T-helper 17 cell (primary cell): ENCODE data around the gene TSEN54. TPM values are rescaled to one million over a fixed set of nuclear protein-coding genes. Genes with fewer than 3 reads are reported as not detected.
"Not testable (repeated sequence)": the region's sequence is repeated elsewhere in the genome, so short reads cannot be mapped to it uniquely, and the experiment has no call there.

Experiments used
- ATAC-seq: fragments of 150-1000 bp; cut with Tn5 transposase; 2 replicates; pipeline ENCODE4 v1.10.0; 2021; ENCODE audit warnings: mild to moderate bottlenecking, moderate library complexity
- DNase-seq, 3 donors: peaks; one replicate each; pipeline versions ENCODE4 v3.0.0 to v3.0.0-alpha.2; 2020 to 2021
- H3K9me3 ChIP-seq: one replicate; pipeline ENCODE4 v1.7.0; 2013; ENCODE audit warnings: low read length, mild to moderate bottlenecking; ENCODE audit not compliant: control insufficient read depth, poor library complexity, severe bottlenecking
- H3K27ac Mint-ChIP-seq: one replicate; pipeline ENCODE4 v1.8.0; 2022; ENCODE audit warnings: mild to moderate bottlenecking, moderate library complexity, mixed read lengths
- H3K27me3 Mint-ChIP-seq: one replicate; pipeline ENCODE4 v1.8.0; 2022; ENCODE audit warnings: mixed read lengths
- H3K36me3 Mint-ChIP-seq: one replicate; pipeline ENCODE4 v1.8.0; 2022; ENCODE audit warnings: low read depth, mixed read lengths
- H3K4me1 Mint-ChIP-seq: one replicate; pipeline ENCODE4 v1.8.0; 2022; ENCODE audit warnings: mild to moderate bottlenecking, mixed read lengths
- H3K4me3 Mint-ChIP-seq: one replicate; pipeline ENCODE4 v1.8.0; 2022; ENCODE audit warnings: mild to moderate bottlenecking, moderate library complexity, mixed read lengths
- total RNA-seq, 4 donors: library from RNA in 2 of 4; stranded (reverse) in 2 of 4; gene quantifications; one replicate each; pipeline ENCODE4 v1.2.3 and lab custom pipeline; 2022 to 2026

Gene TSEN54
- 10 to 100 TPM; 49.7 to 56.5 TPM for total RNA-seq
- 59.5 to 62.7 reads per million in 2 donors for total RNA-seq (lab: John Stamatoyannopoulos, UW)

GRCh38 chr17:75516255-75516618 is at the start of gene TSEN54:
Gene TSEN54 (plus strand): TSS chr17:75516528. CDS start chr17:75516561, 33 bp downstream.
- no peaks in the 10 kb centered on the region for H3K27me3 Mint-ChIP-seq
- peak within 1 kb of the TSS; percentile 90 for H3K4me3 Mint-ChIP-seq
- peak within 1 kb of the TSS; percentile 96 for H3K27ac Mint-ChIP-seq
- peak; percentile 88 for ATAC-seq
- H3K36me3 Mint-ChIP-seq: peaks cover 5% of the 10 kb centered on the region
- peaks cover 17% of the 10 kb centered on the region for H3K4me1 Mint-ChIP-seq
- peak; percentile 93 to 98 (median 93) for DNase-seq
- no peaks in the 10 kb centered on the region for H3K9me3 ChIP-seq

DNA sequence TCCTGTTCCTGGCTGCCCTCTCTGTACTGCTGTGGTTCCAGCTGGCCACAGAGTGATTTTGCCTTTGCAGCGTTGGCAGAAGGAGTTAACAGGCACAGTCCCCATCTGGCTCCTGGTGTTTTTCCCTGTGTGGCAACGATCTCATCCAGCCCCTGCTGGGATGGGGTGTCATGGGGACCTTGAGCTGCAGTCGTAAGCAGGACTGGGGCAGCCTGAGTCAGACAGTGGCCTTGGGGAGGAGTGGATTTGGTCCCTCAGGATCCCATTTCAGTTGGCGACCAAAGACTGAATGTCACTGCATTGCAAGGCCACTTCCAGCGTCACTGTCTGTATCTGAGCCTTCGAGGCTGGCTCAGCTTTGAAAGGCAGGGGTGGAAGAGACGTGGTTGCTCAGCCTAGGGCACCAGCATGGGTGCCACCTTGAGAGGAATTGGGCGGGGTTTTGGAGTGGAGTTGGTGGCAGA is 48.0 kb upstream of the TSEN54 start:
- H3K27ac Mint-ChIP-seq: no peak overlapping the region
- ATAC-seq (no peak), DNase-seq (no peak)
- no peaks in the 10 kb centered on the region for H3K9me3 ChIP-seq
- peaks cover 22% of the 10 kb centered on the region for H3K4me1 Mint-ChIP-seq
- peaks cover 7% of the 10 kb centered on the region for H3K36me3 Mint-ChIP-seq
- H3K4me3 Mint-ChIP-seq: no peak overlapping the region
- H3K27me3 Mint-ChIP-seq: no peaks in the 10 kb centered on the region

- peaks cover 18% of the 10 kb centered on the region for H3K4me1 Mint-ChIP-seq
These were observed 47.5 kb upstream of the TSEN54 start for GRCh38 chr17:75468779-75469373.

DNA sequence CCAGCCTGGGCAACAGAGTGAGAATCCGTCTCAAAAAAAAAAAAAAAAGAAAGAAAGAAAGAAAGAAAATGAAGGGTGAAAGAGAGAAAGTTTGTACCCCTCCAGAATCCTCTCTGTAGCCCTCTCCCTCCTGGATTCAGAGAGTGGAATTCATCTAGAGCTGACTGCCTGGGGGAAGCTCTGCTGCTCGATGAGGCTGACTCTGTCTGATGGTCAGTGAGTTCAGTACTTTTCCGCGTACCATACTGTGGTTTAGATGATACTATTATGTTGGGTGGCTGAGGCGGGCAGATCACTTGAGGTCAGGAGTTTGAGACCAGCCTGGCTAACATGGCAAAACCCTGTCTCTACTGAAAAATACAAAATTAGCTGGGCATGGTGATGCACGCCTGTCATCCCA is 45.1 kb upstream of the TSEN54 start:
- H3K27ac Mint-ChIP-seq: no peak overlapping the region
- no peak overlapping the region for H3K4me3 Mint-ChIP-seq
- peaks cover 11% of the 10 kb centered on the region for H3K4me1 Mint-ChIP-seq
- H3K27me3 Mint-ChIP-seq: no peaks in the 10 kb centered on the region
- no peaks in the 10 kb centered on the region for H3K9me3 ChIP-seq
- ATAC-seq (no peak), DNase-seq (no peak)
- H3K36me3 Mint-ChIP-seq: peaks cover 5% of the 10 kb centered on the region

More at GRCh38 chr17:75468779-75469373, 47.5 kb upstream of the TSEN54 start:
- no peaks in the 10 kb centered on the region for H3K9me3 ChIP-seq
- Mint-ChIP-seq H3K4me3 (no peak overlapping the region), H3K36me3 (peaks cover 7% of the 10 kb centered on the region), H3K27me3 (no peaks in the 10 kb centered on the region), H3K27ac (no peak overlapping the region)
- no peak for DNase-seq
- no peak for ATAC-seq

GRCh38 chr17:75472119-75472518 is 44.2 kb upstream of the TSEN54 start:
- ATAC-seq (no peak), DNase-seq (no peak)
- peaks cover 5% of the 10 kb centered on the region for H3K36me3 Mint-ChIP-seq
- peaks cover 14% of the 10 kb centered on the region for H3K4me1 Mint-ChIP-seq
- no peak overlapping the region for H3K4me3 Mint-ChIP-seq
- no peaks in the 10 kb centered on the region for H3K27me3 Mint-ChIP-seq
- no peaks in the 10 kb centered on the region for H3K9me3 ChIP-seq
- H3K27ac Mint-ChIP-seq: no peak overlapping the region

DNA sequence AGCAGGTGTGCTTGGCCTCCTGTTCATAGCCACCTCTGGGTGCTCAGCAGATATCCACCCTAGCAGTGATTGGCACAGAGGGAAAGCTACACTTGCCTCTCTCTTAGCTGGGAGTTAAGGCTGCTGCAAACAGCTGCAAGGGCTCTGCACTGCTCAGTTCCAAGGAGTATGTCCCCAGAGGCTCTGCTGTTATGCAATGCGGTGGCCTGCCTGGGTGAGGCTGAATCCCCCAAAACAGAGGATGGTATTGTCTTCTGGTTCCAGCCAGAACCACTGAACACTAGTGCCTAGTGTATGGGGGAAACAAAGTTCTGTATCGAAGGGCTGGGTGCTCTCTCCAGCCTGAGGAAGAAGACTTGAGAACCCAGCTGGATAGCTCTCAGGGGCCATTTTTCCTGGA is 43.1 kb upstream of the TSEN54 start:
- Mint-ChIP-seq H3K27ac (no peak overlapping the region), H3K27me3 (no peaks in the 10 kb centered on the region)
- ATAC-seq: no peak

DNA sequence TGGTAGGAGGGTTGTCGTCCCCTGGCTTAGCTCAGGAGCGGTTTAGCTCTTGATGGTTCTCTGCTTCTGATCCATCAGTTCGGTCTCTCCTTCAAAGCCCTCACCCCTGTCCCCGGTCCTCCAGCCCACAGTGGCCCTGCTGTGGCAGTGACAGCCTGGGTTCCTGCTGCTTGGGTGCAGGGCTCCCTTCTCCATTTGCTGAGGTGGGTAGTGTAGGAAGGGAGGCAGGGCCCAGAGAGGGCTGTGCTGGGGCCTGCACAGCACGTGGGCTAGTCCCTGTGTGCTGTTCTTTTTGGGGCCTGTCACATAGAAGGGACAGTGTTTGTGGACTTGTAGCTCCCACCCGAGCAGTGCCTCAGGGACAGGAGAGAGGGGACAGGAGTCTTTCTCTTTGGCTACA is 41.6 kb upstream of the TSEN54 start:
- no peak for DNase-seq
- no peaks in the 10 kb centered on the region for H3K9me3 ChIP-seq
- Mint-ChIP-seq H3K27ac (no peak overlapping the region), H3K4me3 (no peak overlapping the region), H3K36me3 (peaks cover 3% of the 10 kb centered on the region), H3K27me3 (no peaks in the 10 kb centered on the region), H3K4me1 (peaks cover 12% of the 10 kb centered on the region)
- no peak for ATAC-seq

More for the DNA sequence above, 43.1 kb upstream of the TSEN54 start:
- Mint-ChIP-seq H3K36me3 (peaks cover 3% of the 10 kb centered on the region), H3K4me3 (no peak overlapping the region), H3K4me1 (peaks cover 12% of the 10 kb centered on the region)
- DNase-seq: no peak
- no peaks in the 10 kb centered on the region for H3K9me3 ChIP-seq

DNA sequence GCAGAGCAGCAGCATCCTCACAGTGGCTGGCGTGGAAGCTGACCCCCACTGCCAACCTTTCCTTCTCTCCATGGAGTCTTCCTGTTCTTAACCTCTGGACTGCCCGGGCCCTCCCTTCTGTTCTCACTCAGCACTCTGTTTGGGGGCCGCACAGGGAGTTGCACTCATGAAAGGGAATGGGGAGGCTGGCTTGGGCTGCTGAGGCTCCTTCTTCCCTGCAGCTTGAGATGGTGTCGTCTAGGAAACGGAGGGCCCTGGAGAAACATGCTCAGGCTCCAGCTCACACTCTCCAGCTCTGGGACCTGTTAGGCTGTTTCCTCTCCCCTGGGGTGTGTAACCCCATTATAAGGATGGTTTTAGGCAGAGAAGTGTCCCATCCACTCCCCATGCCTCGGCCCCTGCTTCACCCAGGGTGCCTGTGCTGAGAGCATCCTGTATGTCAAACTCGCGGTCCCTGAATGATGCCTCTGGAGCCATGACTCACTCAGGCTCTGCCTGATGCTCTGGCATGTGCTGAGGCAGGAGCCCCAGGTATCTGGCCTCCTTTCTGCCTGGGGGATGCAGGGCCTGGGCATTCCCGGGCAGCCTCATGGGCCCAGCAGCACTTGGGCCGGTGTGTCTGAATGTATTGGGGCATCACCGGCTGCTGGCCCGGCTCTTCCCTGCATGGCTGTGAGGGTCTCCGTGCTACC is 41.0 kb upstream of the TSEN54 start:
- ATAC-seq (no peak), DNase-seq (no peak)
- peaks cover 12% of the 10 kb centered on the region for H3K4me1 Mint-ChIP-seq
- H3K9me3 ChIP-seq: no peaks in the 10 kb centered on the region
- no peak overlapping the region for H3K27ac Mint-ChIP-seq
- H3K27me3 Mint-ChIP-seq: no peaks in the 10 kb centered on the region
- peaks cover 3% of the 10 kb centered on the region for H3K36me3 Mint-ChIP-seq
- H3K4me3 Mint-ChIP-seq: no peak overlapping the region

- Mint-ChIP-seq H3K27me3 (no peaks in the 10 kb centered on the region), H3K4me3 (no peak overlapping the region), H3K36me3 (peaks cover 3% of the 10 kb centered on the region), H3K4me1 (peaks cover 15% of the 10 kb centered on the region), H3K27ac (no peak overlapping the region)
- H3K9me3 ChIP-seq: no peaks in the 10 kb centered on the region
- DNase-seq (no peak), ATAC-seq (no peak)
These were observed 40.5 kb upstream of the TSEN54 start for GRCh38 chr17:75475851-75476250.

DNA sequence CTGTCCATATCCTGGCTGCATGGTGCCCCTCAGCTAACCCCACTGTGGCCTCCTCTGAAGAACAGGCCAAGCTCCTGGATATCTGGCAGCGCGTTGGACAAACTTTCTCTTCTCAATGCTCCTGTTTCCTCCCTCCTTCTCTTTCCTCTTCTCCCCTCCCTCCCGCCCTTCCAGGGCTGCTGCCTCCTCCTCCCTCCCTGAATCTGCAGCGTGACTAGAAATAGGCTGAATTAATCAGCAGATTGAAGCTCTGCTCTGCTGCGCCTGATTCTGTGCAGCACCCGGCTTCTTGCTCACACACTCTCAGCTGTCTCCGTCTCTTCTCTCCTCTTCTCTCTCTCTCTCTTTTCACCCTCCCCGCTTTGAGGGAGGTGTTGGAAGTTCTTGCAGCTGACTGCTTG is 40.1 kb upstream of the TSEN54 start:
- H3K27ac Mint-ChIP-seq: no peak overlapping the region
- H3K4me1 Mint-ChIP-seq: peaks cover 16% of the 10 kb centered on the region
- peaks cover 3% of the 10 kb centered on the region for H3K36me3 Mint-ChIP-seq
- DNase-seq (no peak), ATAC-seq (no peak)
- no peaks in the 10 kb centered on the region for H3K9me3 ChIP-seq
- H3K27me3 Mint-ChIP-seq: no peaks in the 10 kb centered on the region
- H3K4me3 Mint-ChIP-seq: no peak overlapping the region

DNA sequence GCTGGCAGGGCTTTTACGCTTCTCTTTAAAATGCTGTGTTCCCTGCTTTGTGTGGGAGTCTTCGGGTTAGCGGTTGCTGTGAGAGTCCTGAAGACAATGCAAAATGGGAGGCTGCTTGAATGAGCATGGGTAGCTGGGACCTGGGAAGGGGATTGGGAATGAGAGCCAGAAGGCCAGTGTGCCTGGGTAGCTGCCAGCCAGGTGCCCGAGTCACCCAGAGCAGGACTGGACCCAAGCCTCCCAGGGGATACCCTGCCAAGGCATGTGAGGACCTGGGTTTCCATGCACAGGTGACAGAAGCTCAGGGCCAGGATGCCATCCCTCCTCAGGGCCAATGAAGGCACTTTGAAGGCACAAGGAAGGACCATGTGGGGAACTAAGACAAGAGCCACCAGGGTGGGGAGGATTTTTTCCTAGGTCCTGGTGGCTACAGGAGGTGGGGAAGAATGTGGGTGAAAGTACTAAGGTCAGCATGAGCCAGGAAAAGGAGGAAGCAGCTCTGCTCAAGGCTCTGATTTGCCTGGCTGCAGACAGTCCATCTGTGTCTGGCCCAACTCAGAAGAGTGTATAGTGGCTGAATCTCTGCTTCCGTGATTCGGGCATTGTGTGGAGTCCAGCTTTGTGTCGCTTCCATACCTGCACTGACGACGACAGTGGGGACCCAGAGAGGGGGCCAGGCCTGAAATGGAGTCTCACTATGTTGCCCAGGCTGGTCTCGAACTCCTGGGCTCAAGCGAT is 39.4 kb upstream of the TSEN54 start:
- H3K4me1 Mint-ChIP-seq: peaks cover 16% of the 10 kb centered on the region
- no peak overlapping the region for H3K4me3 Mint-ChIP-seq
- H3K9me3 ChIP-seq: no peaks in the 10 kb centered on the region
- H3K36me3 Mint-ChIP-seq: peaks cover 3% of the 10 kb centered on the region
- H3K27ac Mint-ChIP-seq: no peak overlapping the region
- H3K27me3 Mint-ChIP-seq: no peaks in the 10 kb centered on the region
- DNase-seq (no peak), ATAC-seq (no peak)

DNA sequence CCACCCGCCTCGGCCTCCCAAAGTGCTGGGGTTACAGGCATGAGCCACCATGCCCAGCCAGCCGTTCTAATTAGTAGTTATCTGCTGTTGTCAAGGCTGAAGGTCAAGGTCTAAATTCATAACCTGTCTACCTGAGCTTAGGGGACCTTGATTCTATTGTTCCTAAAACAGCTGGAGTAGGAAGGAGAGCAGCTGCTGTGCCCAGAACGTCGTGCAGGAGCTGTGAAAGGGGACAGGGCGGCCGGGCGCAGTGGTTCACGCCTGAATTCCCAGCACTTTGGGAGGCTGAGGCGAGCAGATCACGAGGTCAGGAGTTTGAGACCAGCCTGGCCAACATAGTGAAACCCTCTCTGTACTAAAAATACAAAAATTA is 38.9 kb upstream of the TSEN54 start:
- H3K4me1 Mint-ChIP-seq: peaks cover 16% of the 10 kb centered on the region
- not testable (repeated sequence) for H3K9me3 ChIP-seq, DNase-seq, H3K27me3 Mint-ChIP-seq, H3K4me3 Mint-ChIP-seq, H3K36me3 Mint-ChIP-seq, H3K27ac Mint-ChIP-seq, ATAC-seq

DNA sequence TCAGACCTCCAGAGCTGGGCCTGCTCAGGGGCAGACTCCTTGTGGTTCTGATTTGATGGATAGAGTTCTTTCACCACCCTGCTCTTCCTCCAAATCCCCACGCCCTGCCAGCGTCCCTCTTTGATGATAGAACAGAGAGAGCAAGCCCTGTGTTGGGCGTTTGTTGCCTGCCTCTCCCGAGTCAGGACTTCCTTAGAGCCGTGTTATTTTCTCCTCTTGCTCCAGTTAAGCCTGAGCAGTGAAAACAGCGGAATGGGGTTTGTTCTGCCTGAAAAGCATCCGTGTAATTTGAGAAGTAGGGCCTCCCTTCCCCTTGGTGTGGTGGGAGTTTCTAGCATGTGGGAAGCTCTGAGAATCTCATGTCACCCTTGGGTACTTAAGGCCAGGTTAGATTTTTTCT is 37.8 kb upstream of the TSEN54 start:
- Mint-ChIP-seq H3K4me3 (no peak overlapping the region), H3K36me3 (no peaks in the 10 kb centered on the region), H3K4me1 (peaks cover 13% of the 10 kb centered on the region), H3K27me3 (no peaks in the 10 kb centered on the region), H3K27ac (no peak overlapping the region)
- no peaks in the 10 kb centered on the region for H3K9me3 ChIP-seq
- DNase-seq (no peak), ATAC-seq (no peak)
